MG63 (cell line): ENCODE results near the gene SIRPG. TPM values are rescaled to one million over a fixed set of nuclear protein-coding genes. Genes with fewer than 3 reads are reported as not detected.

Experiments
- DNase-seq: peaks from one replicate; pipeline ENCODE4 v3.0.0-alpha.2; 2020
- H3K27me3 ChIP-seq: fragments of 250-450 bp; sonication (Bioruptor Pico); 2 replicates; pipeline ENCODE4 v1.5.1; 2020; ENCODE audit warnings: mild to moderate bottlenecking, moderate library complexity
- H3K36me3 ChIP-seq: fragments of 250-450 bp; sonication (Bioruptor Pico); 2 replicates; pipeline ENCODE4 v1.5.1; 2020; ENCODE audit warnings: mild to moderate bottlenecking, moderate library complexity
- H3K4me3 ChIP-seq: fragments of 250-450 bp; sonication (Bioruptor Pico); 2 replicates; pipeline ENCODE4 v1.5.1; 2020; ENCODE audit warnings: mild to moderate bottlenecking, moderate library complexity
- H3K9me3 ChIP-seq: fragments of 250-450 bp; sonication (Bioruptor Pico); 2 replicates; pipeline ENCODE4 v1.5.1; 2020; ENCODE audit warnings: mild to moderate bottlenecking, moderate library complexity
- total RNA-seq: library from RNA; depleted of rRNA; stranded (reverse); fragments of >200 nt; shearing (Covaris generic); gene quantifications from 2 replicates; pipeline ENCODE4 v1.2.3, GENCODE V29; 2014; ENCODE audit warnings: low replicate concordance; rRNA removed

Gene SIRPG
- total RNA-seq, 1 experiment from 2014 or later, result not detected

DNA sequence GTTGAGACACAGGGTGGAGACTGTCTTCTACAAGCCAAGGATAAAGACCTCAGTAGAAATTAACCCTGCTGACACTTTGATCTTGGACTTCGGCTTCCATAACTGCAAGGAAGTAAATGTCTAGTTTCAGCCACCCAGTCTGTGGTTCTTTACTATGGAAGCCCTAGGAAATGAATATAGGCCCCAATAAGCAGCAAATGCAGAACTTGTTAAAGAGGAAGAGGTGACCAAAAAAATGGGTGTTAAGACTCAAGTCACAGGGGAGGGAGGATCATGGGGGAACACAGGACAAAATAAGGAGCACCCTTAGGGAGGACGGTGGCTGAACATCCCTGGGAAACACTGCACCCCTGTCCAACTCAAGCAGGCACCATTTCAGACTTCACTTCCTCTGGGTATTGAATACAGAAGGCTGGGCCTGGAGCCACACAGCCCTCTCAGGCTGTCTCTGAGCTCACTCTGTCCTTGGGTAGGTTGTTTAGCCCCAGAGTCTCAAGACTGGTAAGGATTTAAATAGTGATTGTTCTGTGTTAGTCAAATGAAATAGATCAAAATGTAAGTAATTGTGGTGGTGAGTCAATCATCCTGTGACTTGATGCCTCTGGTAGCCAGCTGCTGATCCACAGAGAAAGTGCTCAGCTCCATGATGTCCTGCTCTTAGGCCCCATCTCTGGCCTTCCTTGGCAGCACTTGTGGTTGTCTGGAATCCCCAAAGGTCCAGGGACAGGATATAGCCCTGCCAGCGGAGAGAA lies 69.6 kb downstream of the SIRPG start:
- no peaks in the 10 kb centered on the region for H3K36me3 ChIP-seq
- H3K27me3 ChIP-seq, result no peaks in the 10 kb centered on the region
- DNase-seq, result no peak
- no peak overlapping the region for H3K4me3 ChIP-seq
- H3K9me3 ChIP-seq, result no peaks in the 10 kb centered on the region

DNA sequence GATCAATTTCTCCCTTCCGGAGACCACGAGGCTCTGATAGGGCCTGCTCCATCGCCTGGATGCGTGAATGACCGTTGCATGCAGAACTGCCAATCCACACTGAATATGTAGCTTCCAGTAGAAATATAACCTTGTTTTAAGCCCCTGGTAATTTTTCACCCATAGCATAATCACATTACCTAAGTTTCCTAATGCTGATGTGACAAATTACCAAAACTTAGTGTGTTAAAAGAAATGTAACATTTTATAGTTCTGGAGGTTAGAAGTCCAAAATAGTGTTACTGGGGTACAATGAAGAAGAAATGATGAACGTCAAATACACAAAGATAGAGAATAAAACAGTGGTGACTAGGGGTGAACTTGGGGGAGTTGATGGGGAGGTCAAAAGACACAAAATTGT lies 78.1 kb downstream of the SIRPG start:
- Histone ChIP-seq H3K9me3 (no peaks in the 10 kb centered on the region), H3K36me3 (no peaks in the 10 kb centered on the region), H3K4me3 (no peak overlapping the region), H3K27me3 (no peaks in the 10 kb centered on the region)
- no peak for DNase-seq

Other genes starting within 250 kb of the SIRPG start
- gene NSFL1C, start 190.9 kb downstream of the SIRPG start, total RNA-seq, result 57.6 and 62.5 TPM in 2 replicates
- gene SIRPB2, start 166.4 kb downstream of the SIRPG start, total RNA-seq, result not detected in 2 replicates
- not detected in 2 replicates for gene SIRPD, start 100.1 kb downstream of the SIRPG start, total RNA-seq
- gene SIRPB1, start 37.8 kb downstream of the SIRPG start, total RNA-seq, result not detected in 2 replicates
- gene SIRPA, start 237.6 kb upstream of the SIRPG start, total RNA-seq, result 37.7 and 38.1 TPM in 2 replicates